HepG2 (cell line): ENCODE measurements around the gene RPAP2. TPM values are rescaled to one million over a fixed set of nuclear protein-coding genes. Genes with fewer than 3 reads are reported as not detected.

ENCODE experiments used
- HIVEP1 ChIP-seq: sonication (generic); formaldehyde crosslinking; IDR thresholded peaks from 2 replicates; pipeline ENCODE4 v1.4.0; 2020; ENCODE audit warnings: mild to moderate bottlenecking, missing genetic modification reagents
- NR1H2 ChIP-seq: sonication (generic); formaldehyde crosslinking; IDR thresholded peaks from 2 replicates; pipeline ENCODE4 v1.8.1; 2022; ENCODE audit warnings: low read depth, missing genetic modification reagents, borderline replicate concordance
- PAXIP1 ChIP-seq: sonication (generic); formaldehyde crosslinking; conservative IDR thresholded peaks from 2 replicates; pipeline ENCODE4 v1.4.0; 2020; ENCODE audit warnings: mild to moderate bottlenecking, missing genetic modification reagents, moderate library complexity
- SIX4 ChIP-seq: sonication (generic); formaldehyde crosslinking; IDR thresholded peaks from 2 replicates; pipeline ENCODE4 v1.4.0; 2020; ENCODE audit warnings: missing genetic modification reagents
- SP4 ChIP-seq: sonication (generic); formaldehyde crosslinking; IDR thresholded peaks from 2 replicates; pipeline ENCODE4 v1.8.1; 2023; ENCODE audit warnings: mild to moderate bottlenecking, missing genetic modification reagents
- SRSF9 ChIP-seq: fragments of 200-400 bp; formaldehyde crosslinking; IDR thresholded peaks from 2 replicates; pipeline ENCODE4 v1.6.1; 2018; ENCODE audit warnings: borderline replicate concordance, mild to moderate bottlenecking, low read depth, low read length; ENCODE audit not compliant: insufficient read depth, poor library complexity, severe bottlenecking
- TCF7L2 ChIP-seq: IDR thresholded peaks from 2 replicates; pipeline ENCODE4 v1.6.1; 2011; ENCODE audit warnings: mild to moderate bottlenecking, low read depth, low read length, moderate library complexity
- ZBTB42 ChIP-seq: sonication (generic); formaldehyde crosslinking; IDR thresholded peaks from 2 replicates; pipeline ENCODE4 v1.5.0; 2020; ENCODE audit warnings: mild to moderate bottlenecking, missing genetic modification reagents
- ZFX ChIP-seq: sonication (generic); formaldehyde crosslinking; IDR thresholded peaks from 2 replicates; pipeline ENCODE4 v1.4.0; 2020; ENCODE audit warnings: mild to moderate bottlenecking, low read depth, missing genetic modification reagents, moderate library complexity
- polyA plus RNA-seq, 8 experiments: library from polyadenylated mRNA; depleted of rRNA in 3 of 8; stranded (reverse) in 7 of 8; unstranded in 1 of 8; fragments of >200 nt; fragmentation: Illumina TruSeq in 4 of 8; extraction: Trizol in 4 of 8; gene quantifications; 2 replicates each; pipeline versions ENCODE4 v1.2.1 to v1.2.3, GENCODE V29; 2011 to 2016; ENCODE audit warnings: low read depth in 4 of 8, missing spikeins in 1 of 8, mixed read lengths in 1 of 8; ENCODE audit not compliant: insufficient read depth in 1 of 8
- total RNA-seq, 5 experiments: library from RNA; depleted of rRNA; stranded (reverse); fragments of >200 nt; fragmentation: Illumina TruSeq; extraction: Trizol; gene quantifications; 2 replicates each; pipeline ENCODE4 v1.2.3, GENCODE V29; 2016; ENCODE audit warnings: low read depth in 1 of 5

Gene RPAP2
- total and polyA plus RNA-seq, 2 of the 13 experiments (the other 11 are each of a cell fraction or from before 2014, with no cell fraction given) = 10.0 to 34.8 TPM

DNA sequence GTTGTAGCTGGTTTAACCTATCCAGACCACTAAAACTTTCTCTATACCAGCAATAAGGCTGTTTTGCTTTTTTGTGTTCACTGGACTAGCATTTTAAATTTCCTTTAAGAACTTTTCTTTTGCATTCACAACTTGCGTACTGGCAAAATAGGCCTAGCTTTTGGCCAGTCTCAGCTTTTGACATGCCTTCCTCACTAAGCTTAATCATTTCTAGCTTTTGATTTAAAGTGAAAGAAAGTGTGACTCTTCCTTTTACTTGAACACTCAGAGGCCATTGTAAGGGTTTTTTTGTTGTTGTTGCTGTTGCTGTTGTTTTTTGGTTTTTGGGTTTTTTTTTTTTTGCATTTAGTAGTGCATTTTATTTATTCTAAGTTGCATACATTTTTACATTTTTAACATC lies 15.2 kb downstream of the RPAP2 start (continued):
- TF ChIP-seq PAXIP1 (CRISPR knock-in tag) (no peak), SIX4 (no peak), HIVEP1 (CRISPR knock-in tag) (no peak), ZFX (CRISPR knock-in tag) (no peak), NR1H2 (CRISPR knock-in tag) (no peak), TCF7L2 (no peak), ZBTB42 (no peak), SP4 (CRISPR knock-in tag) (no peak), SRSF9 (no peak)
